B cell (primary cell): Measurements from ENCODE around the gene HDHD2. TPM values are rescaled to one million over a fixed set of nuclear protein-coding genes. Genes with fewer than 3 reads are reported as not detected.

Experiments used
- ATAC-seq: fragments of 200-7000 bp; cut with Tn5 transposase; one replicate; pipeline ENCODE4 v1.10.0; 2021; ENCODE audit warnings: low read depth, mild to moderate bottlenecking, moderate number of reproducible peaks, moderate library complexity
- CTCF ChIA-PET: fragments of 350-600 bp; sonication (Branson Sonifier 250); formaldehyde crosslinking; loops from one replicate; lab custom pipeline; 2021; ENCODE audit warnings: antibody characterized with exemption, inconsistent platforms; lab: Charles Lee
- POLR2A ChIA-PET: fragments of 350-600 bp; sonication (Branson Sonifier 250); formaldehyde crosslinking; loops from one replicate; lab custom pipeline; 2021; ENCODE audit warnings: antibody characterized with exemption; lab: Charles Lee
- DNase-seq: peaks from one replicate; pipeline ENCODE4 v3.0.0; 2013
- H2AFZ ChIP-seq: 2 replicates; pipeline ENCODE4 v1.6.1; 2012; ENCODE audit warnings: mild to moderate bottlenecking, low read depth, low read length; ENCODE audit not compliant: insufficient read depth, poor library complexity, severe bottlenecking
- H3K27ac ChIP-seq, 2 donors: 1 replicate in 1 of 2; 2 replicates in 1 of 2; pipeline ENCODE4 v1.5.1; 2012 to 2013; ENCODE audit warnings: low read length in 2 of 2, mild to moderate bottlenecking in 2 of 2, moderate library complexity in 1 of 2
- H3K27me3 ChIP-seq, 4 experiments: fragments of 200-600 bp in 1 of 4; sonication (generic) in 1 of 4; replicated peaks in 1 of 4; 1 replicate in 2 of 4; 2 replicates in 2 of 4; pipeline versions ENCODE4 v1.6.1 to v1.7.0; 2013 to 2016; ENCODE audit warnings: low read length in 3 of 4, mild to moderate bottlenecking in 2 of 4, mixed read lengths in 1 of 4, moderate library complexity in 1 of 4; ENCODE audit not compliant: insufficient read depth in 4 of 4, control insufficient read depth in 3 of 4; ENCODE audit errors: control extremely low read depth in 1 of 4
- H3K36me3 ChIP-seq, 2 experiments: replicated peaks in 1 of 2; 1 replicate in 1 of 2; 2 replicates in 1 of 2; pipeline versions ENCODE4 v1.6.1 to v1.7.1; 2013; ENCODE audit warnings: low read length in 1 of 2; ENCODE audit not compliant: insufficient read depth in 2 of 2, control insufficient read depth in 1 of 2; ENCODE audit errors: control extremely low read depth in 1 of 2, extremely low read depth in 1 of 2
- H3K4me1 ChIP-seq, 2 donors: fragments of 200-600 bp in 1 of 2; sonication (generic) in 1 of 2; 1 replicate in 1 of 2; 2 replicates in 1 of 2; pipeline versions ENCODE4 v1.5.1 to v1.6.1; 2013 to 2017; ENCODE audit warnings: low read length in 2 of 2; ENCODE audit not compliant: control insufficient read depth in 2 of 2, insufficient read depth in 2 of 2
- H3K4me2 ChIP-seq: replicated peaks from 2 replicates; pipeline ENCODE3; 2012; ENCODE audit warnings: mild to moderate bottlenecking, low read depth, low read length; ENCODE audit not compliant: poor library complexity, severe bottlenecking
- H3K4me3 ChIP-seq, 5 experiments: fragments of 200-600 bp in 1 of 5; sonication (generic) in 1 of 5; 1 replicate in 3 of 5; 2 replicates in 2 of 5; pipeline versions ENCODE4 v1.5.1 to v1.7.0; 2011 to 2016; ENCODE audit warnings: low read length in 4 of 5, mild to moderate bottlenecking in 4 of 5, low read depth in 2 of 5, control low read depth in 1 of 5, moderate library complexity in 1 of 5; ENCODE audit not compliant: insufficient read depth in 1 of 5; ENCODE audit errors: control extremely low read depth in 1 of 5, extremely low read depth in 1 of 5
- H3K79me2 ChIP-seq: fragments of 200-600 bp; sonication (generic); one replicate; pipeline ENCODE4 v1.6.0; 2016; ENCODE audit warnings: low read length; ENCODE audit not compliant: control insufficient read depth, insufficient read depth
- H3K9ac ChIP-seq: fragments of 200-600 bp; sonication (generic); 2 replicates; pipeline ENCODE4 v1.6.1; 2017; ENCODE audit warnings: mild to moderate bottlenecking, low read length, moderate library complexity
- H3K9me3 ChIP-seq, 3 donors: one replicate each; pipeline versions ENCODE4 v1.6.1 to v1.7.1; 2013; ENCODE audit warnings: low read length in 2 of 3; ENCODE audit not compliant: control insufficient read depth in 2 of 3, insufficient read depth in 1 of 3; ENCODE audit errors: control extremely low read depth in 1 of 3
- H4K20me1 ChIP-seq: 2 replicates; pipeline ENCODE4 v1.6.0; 2012; ENCODE audit warnings: mild to moderate bottlenecking, low read length; ENCODE audit not compliant: insufficient read depth, control insufficient read depth, poor library complexity, severe bottlenecking
- H3K27ac Mint-ChIP-seq: one replicate; pipeline ENCODE4 v1.8.0; 2021; ENCODE audit warnings: mixed read lengths
- H3K27me3 Mint-ChIP-seq: one replicate; pipeline ENCODE4 v1.8.0; 2021; ENCODE audit warnings: mixed read lengths
- H3K4me1 Mint-ChIP-seq: one replicate; pipeline ENCODE4 v1.8.0; 2021; ENCODE audit warnings: mixed read lengths
- H3K4me3 Mint-ChIP-seq: one replicate; pipeline ENCODE4 v1.8.0; 2021; ENCODE audit warnings: mixed read lengths
- H3K9me3 Mint-ChIP-seq: one replicate; pipeline ENCODE4 v1.8.0; 2022; ENCODE audit warnings: mixed read lengths; ENCODE audit not compliant: insufficient read depth
- EZH2 ChIP-seq: IDR thresholded peaks from 2 replicates; pipeline ENCODE4 v1.6.1; 2012; ENCODE audit warnings: borderline replicate concordance, low read depth, mild to moderate bottlenecking, moderate library complexity, low read length; ENCODE audit not compliant: insufficient read depth, poor library complexity, severe bottlenecking
- WGBS: methylation state at CpG from one replicate; pipeline ENCODE4 v1.1.5; 2013; ENCODE audit warnings: missing lambda C conversion rate; ENCODE audit not compliant: insufficient coverage; 5-methylcytosine and 5-hydroxymethylcytosine counted together
- intact Hi-C: fragments of 100-400 bp; cut with micrococcal nuclease; formaldehyde crosslinking; loops from one replicate; pipeline ENCODE4 v1.10.0; 2022
- polyA plus RNA-seq: library from polyadenylated mRNA; depleted of rRNA; stranded (reverse); fragments of >200 nt; gene quantifications from 2 replicates; pipeline ENCODE4 v1.2.3, GENCODE V29; 2012
- total RNA-seq, 2 donors: library from RNA; stranded (reverse); fragments of 120-200 nt in 1 of 2; gene quantifications; 1 replicate in 1 of 2; 2 replicates in 1 of 2; pipeline versions ENCODE4 v1.2.3 to v1.2.4, GENCODE V29; 2013 to 2022
- TF ChIP-seq, protein P1 (sequence below): fragments of 200-600 bp; IDR thresholded peaks from one replicate; pipeline ENCODE4 v1.8.0; 2022; ENCODE audit warnings: antibody characterized with exemption, mild to moderate bottlenecking

Gene HDHD2
- total and polyA plus RNA-seq, 2 donors (not counting 1 experiment from before 2014, with no cell fraction given), result 7.3 to 45.5 TPM

DNA sequence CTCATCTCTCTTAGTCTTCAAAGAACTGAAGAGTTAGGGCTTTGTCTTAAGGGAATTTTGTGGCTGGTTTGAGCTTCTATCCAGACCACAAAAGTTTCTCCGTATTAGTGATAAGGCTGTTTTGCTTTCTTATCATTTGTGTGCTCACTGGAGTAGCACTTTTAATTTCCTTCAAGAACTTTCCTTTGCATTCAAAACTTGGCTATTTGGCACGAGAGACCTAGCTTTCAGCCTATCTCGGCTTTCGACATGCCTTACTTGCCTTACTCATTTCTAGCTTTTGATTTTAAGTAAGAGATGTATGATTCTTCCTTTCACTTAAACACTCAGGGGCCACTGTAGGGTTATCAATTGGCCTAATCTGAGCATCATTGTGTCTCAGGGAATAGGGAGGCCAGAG is 29.9 kb downstream of the HDHD2 start:
- Histone ChIP-seq H3K36me3 (peaks cover 4 to 8% of the 10 kb centered on the region in 2 experiments), H4K20me1 (no peaks in the 10 kb centered on the region), H2AFZ (no peak overlapping the region), H3K4me2 (no peak overlapping the region), H3K79me2 (no peaks in the 10 kb centered on the region), H3K9ac (no peak overlapping the region), H3K9me3 (no peaks in the 10 kb centered on the region), H3K4me3 (no peak overlapping the region), H3K27ac (no peak overlapping the region), H3K4me1 (no peaks in the 10 kb centered on the region), H3K27me3 (no peaks in the 10 kb centered on the region)
- POLR2A ChIA-PET, result no interaction called here
- ATAC-seq (no peak), DNase-seq (no peak)
- no peak overlapping the region for H3K27ac Mint-ChIP-seq
- no peaks in the 10 kb centered on the region for H3K27me3 Mint-ChIP-seq
- intact Hi-C loops, result no loop called here
- WGBS, result no CpG with 5 or more reads among the region's 4 CpGs
- H3K4me3 Mint-ChIP-seq, result no peak overlapping the region
- TF ChIP-seq EZH2, result no peak
- TF ChIP-seq, protein P1, sequence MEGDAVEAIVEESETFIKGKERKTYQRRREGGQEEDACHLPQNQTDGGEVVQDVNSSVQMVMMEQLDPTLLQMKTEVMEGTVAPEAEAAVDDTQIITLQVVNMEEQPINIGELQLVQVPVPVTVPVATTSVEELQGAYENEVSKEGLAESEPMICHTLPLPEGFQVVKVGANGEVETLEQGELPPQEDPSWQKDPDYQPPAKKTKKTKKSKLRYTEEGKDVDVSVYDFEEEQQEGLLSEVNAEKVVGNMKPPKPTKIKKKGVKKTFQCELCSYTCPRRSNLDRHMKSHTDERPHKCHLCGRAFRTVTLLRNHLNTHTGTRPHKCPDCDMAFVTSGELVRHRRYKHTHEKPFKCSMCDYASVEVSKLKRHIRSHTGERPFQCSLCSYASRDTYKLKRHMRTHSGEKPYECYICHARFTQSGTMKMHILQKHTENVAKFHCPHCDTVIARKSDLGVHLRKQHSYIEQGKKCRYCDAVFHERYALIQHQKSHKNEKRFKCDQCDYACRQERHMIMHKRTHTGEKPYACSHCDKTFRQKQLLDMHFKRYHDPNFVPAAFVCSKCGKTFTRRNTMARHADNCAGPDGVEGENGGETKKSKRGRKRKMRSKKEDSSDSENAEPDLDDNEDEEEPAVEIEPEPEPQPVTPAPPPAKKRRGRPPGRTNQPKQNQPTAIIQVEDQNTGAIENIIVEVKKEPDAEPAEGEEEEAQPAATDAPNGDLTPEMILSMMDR, result no peak
- H3K4me1 Mint-ChIP-seq, result no peaks in the 10 kb centered on the region
- H3K9me3 Mint-ChIP-seq, result no peaks in the 10 kb centered on the region
- CTCF ChIA-PET, result no interaction called here

DNA sequence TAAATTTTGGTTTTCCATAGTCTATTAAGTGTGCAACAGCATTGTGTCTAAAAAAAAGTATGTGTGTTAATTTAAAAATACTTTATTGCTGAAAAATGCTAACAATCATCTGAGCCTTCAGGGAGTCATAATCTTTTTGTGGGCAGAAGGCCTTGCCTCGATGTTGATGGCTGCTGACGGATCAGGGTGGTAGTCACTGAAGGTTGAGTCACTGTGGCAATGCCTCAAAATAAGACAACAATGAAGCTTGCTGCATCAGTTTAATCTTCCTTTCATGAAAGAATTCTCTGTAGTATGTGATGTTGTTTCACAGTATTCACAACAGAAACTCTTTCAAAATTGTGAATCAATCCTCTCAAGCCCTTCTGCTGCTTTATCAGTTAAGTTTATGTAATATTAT is 31.3 kb downstream of the HDHD2 start:
- H3K36me3 ChIP-seq, result peaks cover 7 to 19% of the 10 kb centered on the region in 2 experiments
- no peak overlapping the region for H3K4me3 Mint-ChIP-seq
- no peaks in the 10 kb centered on the region for H3K4me1 Mint-ChIP-seq
- POLR2A ChIA-PET, result no interaction called here
- H3K9me3 ChIP-seq, result no peaks in the 10 kb centered on the region
- H3K4me3 ChIP-seq, result no peak overlapping the region
- no peak overlapping the region for H3K27ac Mint-ChIP-seq
- no peak overlapping the region for H3K27ac ChIP-seq
- no peak overlapping the region for H3K9ac ChIP-seq
- no peak overlapping the region for H2AFZ ChIP-seq
- H3K4me1 ChIP-seq, result no peaks in the 10 kb centered on the region
- no peaks in the 10 kb centered on the region for H3K79me2 ChIP-seq
- WGBS, result 100% methylated on average over 1 of the region's 2 CpGs
- TF ChIP-seq EZH2, result no peak
- TF ChIP-seq, protein P1, result no peak
- H3K9me3 Mint-ChIP-seq, result no peaks in the 10 kb centered on the region
- no peaks in the 10 kb centered on the region for H3K27me3 Mint-ChIP-seq
- CTCF ChIA-PET, result no interaction called here
- ATAC-seq, result no peak
- intact Hi-C loops, result no loop called here
- no peak for DNase-seq
- H3K27me3 ChIP-seq, result no peaks in the 10 kb centered on the region
- H3K4me2 ChIP-seq, result no peak overlapping the region
- no peaks in the 10 kb centered on the region for H4K20me1 ChIP-seq
